ENCODE measurements around the gene LIPC.

Gene LIPC

GRCh38 chr15:58431221-58432149 lies at the start of gene LIPC:
Gene LIPC (plus strand): TSS chr15:58431991. CDS start chr15:58432033, 42 bp downstream.
- Mint-ChIP-seq H3K27me3 (no peaks in the 10 kb centered on the region), H3K9me3 (no peaks in the 10 kb centered on the region), H3K27ac (no peak within 1 kb of the TSS), H3K4me3 (no peak within 1 kb of the TSS), H3K4me1 (ENCODE audit: low read depth) (no peaks in the 10 kb centered on the region), H3K36me3 (ENCODE audit: low read depth) (no peaks in the 10 kb centered on the region)
- DNase-seq = no peak

DNA sequence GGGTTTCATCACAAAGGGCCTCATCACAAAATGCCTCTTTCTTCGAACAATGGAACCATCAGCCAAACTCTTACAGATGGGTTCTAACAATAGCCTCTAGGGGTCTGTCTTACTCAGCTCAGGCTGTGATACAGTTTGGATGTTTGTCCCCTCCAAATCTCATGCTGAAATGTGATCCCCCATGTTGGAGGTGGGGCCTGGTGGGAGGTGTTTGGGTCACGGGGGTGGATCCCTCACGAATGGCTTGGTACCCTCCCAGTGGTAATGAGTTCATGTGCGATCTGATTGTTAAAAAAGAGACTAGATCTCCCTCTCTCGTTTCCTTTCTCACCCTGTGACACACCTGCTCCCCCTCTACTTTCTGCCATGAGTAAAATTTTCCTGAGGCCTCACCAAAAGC lies 47.9 kb upstream of the LIPC start:
- Mint-ChIP-seq H3K36me3 (ENCODE audit: low read depth) (no peaks in the 10 kb centered on the region), H3K27me3 (no peaks in the 10 kb centered on the region), H3K27ac (peak overlapping the region; percentile 66), H3K4me1 (ENCODE audit: low read depth) (peaks cover 22% of the 10 kb centered on the region), H3K4me3 (no peak overlapping the region), H3K9me3 (no peaks in the 10 kb centered on the region)
- peak; percentile 73 for DNase-seq

GRCh38 chr15:58384667-58385066 lies 47.1 kb upstream of the LIPC start:
- Mint-ChIP-seq H3K9me3 (no peaks in the 10 kb centered on the region), H3K27ac (peak overlapping the region; percentile 66), H3K4me1 (ENCODE audit: low read depth) (peaks cover 22% of the 10 kb centered on the region), H3K36me3 (ENCODE audit: low read depth) (no peaks in the 10 kb centered on the region), H3K4me3 (no peak overlapping the region), H3K27me3 (no peaks in the 10 kb centered on the region)
- DNase-seq = no peak

- Mint-ChIP-seq H3K4me1 (ENCODE audit: low read depth) (peaks cover 22% of the 10 kb centered on the region), H3K9me3 (no peaks in the 10 kb centered on the region), H3K27me3 (no peaks in the 10 kb centered on the region), H3K27ac (no peak overlapping the region), H3K36me3 (ENCODE audit: low read depth) (no peaks in the 10 kb centered on the region), H3K4me3 (no peak overlapping the region)
- DNase-seq = no peak
Observed at GRCh38 chr15:58386081-58386480, 45.7 kb upstream of the LIPC start.

- no peaks in the 10 kb centered on the region for H3K9me3 Mint-ChIP-seq
- no peaks in the 10 kb centered on the region for H3K36me3 Mint-ChIP-seq (ENCODE audit: low read depth)
- no peak overlapping the region for H3K27ac Mint-ChIP-seq
- no peaks in the 10 kb centered on the region for H3K27me3 Mint-ChIP-seq
- no peak overlapping the region for H3K4me3 Mint-ChIP-seq
- DNase-seq = no peak
- H3K4me1 Mint-ChIP-seq (ENCODE audit: low read depth) = peaks cover 22% of the 10 kb centered on the region
Observed at GRCh38 chr15:58386641-58387040, 45.1 kb upstream of the LIPC start.

GRCh38 chr15:58387130-58387529 lies 44.7 kb upstream of the LIPC start:
- Mint-ChIP-seq H3K36me3 (ENCODE audit: low read depth) (no peaks in the 10 kb centered on the region), H3K27me3 (no peaks in the 10 kb centered on the region), H3K9me3 (no peaks in the 10 kb centered on the region), H3K4me3 (no peak overlapping the region), H3K27ac (no peak overlapping the region), H3K4me1 (ENCODE audit: low read depth) (peaks cover 22% of the 10 kb centered on the region)
- DNase-seq = no peak

GRCh38 chr15:58388211-58388610 lies 43.6 kb upstream of the LIPC start:
- peaks cover 22% of the 10 kb centered on the region for H3K4me1 Mint-ChIP-seq (ENCODE audit: low read depth)

GRCh38 chr15:58390118-58390517 lies 41.7 kb upstream of the LIPC start:
- no peaks in the 10 kb centered on the region for H3K27me3 Mint-ChIP-seq
- H3K27ac Mint-ChIP-seq = no peak overlapping the region
- no peaks in the 10 kb centered on the region for H3K36me3 Mint-ChIP-seq (ENCODE audit: low read depth)

More at GRCh38 chr15:58388211-58388610, 43.6 kb upstream of the LIPC start:
- Mint-ChIP-seq H3K27ac (no peak overlapping the region), H3K36me3 (ENCODE audit: low read depth) (no peaks in the 10 kb centered on the region), H3K9me3 (no peaks in the 10 kb centered on the region), H3K4me3 (no peak overlapping the region), H3K27me3 (no peaks in the 10 kb centered on the region)
- no peak for DNase-seq

GRCh38 chr15:58390655-58391054 lies 41.1 kb upstream of the LIPC start:
- H3K9me3 Mint-ChIP-seq = no peaks in the 10 kb centered on the region
- H3K4me3 Mint-ChIP-seq = no peak overlapping the region
- H3K27ac Mint-ChIP-seq = no peak overlapping the region
- no peak for DNase-seq
- H3K4me1 Mint-ChIP-seq (ENCODE audit: low read depth) = no peaks in the 10 kb centered on the region
- H3K36me3 Mint-ChIP-seq (ENCODE audit: low read depth) = no peaks in the 10 kb centered on the region
- H3K27me3 Mint-ChIP-seq = no peaks in the 10 kb centered on the region

More at GRCh38 chr15:58390118-58390517, 41.7 kb upstream of the LIPC start:
- Mint-ChIP-seq H3K4me3 (no peak overlapping the region), H3K9me3 (no peaks in the 10 kb centered on the region), H3K4me1 (ENCODE audit: low read depth) (peaks cover 3% of the 10 kb centered on the region)
- no peak for DNase-seq

DNA sequence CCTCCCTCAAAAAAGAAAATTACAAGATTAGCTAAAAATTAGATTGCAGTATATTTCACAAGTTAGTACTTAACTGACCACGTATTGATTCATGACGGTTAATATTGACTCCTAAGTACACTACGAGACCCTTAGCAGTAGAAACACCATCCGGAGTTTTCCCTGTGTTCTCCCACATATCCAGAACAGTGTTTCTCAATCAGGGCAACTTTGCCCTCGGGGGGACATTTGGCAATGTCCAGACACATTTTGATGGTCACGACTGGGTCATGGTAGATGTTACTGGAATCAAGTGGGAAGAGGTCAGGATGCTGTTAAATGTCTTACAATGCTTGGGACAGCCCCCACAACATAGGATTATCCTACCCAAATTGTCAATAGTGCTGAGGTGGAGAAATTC lies 40.7 kb upstream of the LIPC start:
- Mint-ChIP-seq H3K4me1 (ENCODE audit: low read depth) (no peaks in the 10 kb centered on the region), H3K4me3 (no peak overlapping the region), H3K27me3 (no peaks in the 10 kb centered on the region), H3K27ac (no peak overlapping the region), H3K9me3 (no peaks in the 10 kb centered on the region), H3K36me3 (ENCODE audit: low read depth) (no peaks in the 10 kb centered on the region)
- DNase-seq = no peak

- Mint-ChIP-seq H3K27ac (no peak overlapping the region), H3K9me3 (no peaks in the 10 kb centered on the region), H3K36me3 (ENCODE audit: low read depth) (no peaks in the 10 kb centered on the region), H3K4me1 (ENCODE audit: low read depth) (no peaks in the 10 kb centered on the region), H3K27me3 (no peaks in the 10 kb centered on the region), H3K4me3 (no peak overlapping the region)
- no peak for DNase-seq
Observed at GRCh38 chr15:58392141-58392540, 39.6 kb upstream of the LIPC start.

- Mint-ChIP-seq H3K4me3 (no peak overlapping the region), H3K27me3 (no peaks in the 10 kb centered on the region), H3K27ac (no peak overlapping the region), H3K36me3 (ENCODE audit: low read depth) (no peaks in the 10 kb centered on the region), H3K4me1 (ENCODE audit: low read depth) (no peaks in the 10 kb centered on the region), H3K9me3 (no peaks in the 10 kb centered on the region)
- no peak for DNase-seq
Observed at GRCh38 chr15:58392611-58393161, 39.1 kb upstream of the LIPC start.

DNA sequence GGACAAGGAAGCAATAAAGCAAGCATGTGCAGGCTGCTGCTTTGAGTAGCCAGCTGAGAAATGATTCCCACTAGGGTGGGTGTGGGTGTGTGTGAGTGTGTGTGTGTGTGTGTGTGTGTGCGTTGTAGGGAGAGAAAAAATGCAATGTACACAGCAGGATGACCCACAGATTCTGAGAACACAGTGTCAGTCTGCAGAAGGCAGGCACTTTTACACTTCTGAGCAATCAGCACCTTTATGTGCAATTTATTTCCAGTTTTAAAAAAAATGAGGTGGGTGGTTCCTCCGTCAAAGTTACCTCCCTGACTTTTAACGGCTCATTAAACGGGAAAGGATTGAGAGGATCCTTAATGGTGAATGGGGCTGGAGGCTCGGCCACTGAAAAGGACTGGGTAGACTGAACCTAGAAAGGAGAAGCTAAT lies 38.5 kb upstream of the LIPC start:
- Mint-ChIP-seq H3K4me3 (no peak overlapping the region), H3K9me3 (no peaks in the 10 kb centered on the region), H3K27ac (no peak overlapping the region), H3K36me3 (ENCODE audit: low read depth) (no peaks in the 10 kb centered on the region), H3K4me1 (ENCODE audit: low read depth) (no peaks in the 10 kb centered on the region), H3K27me3 (no peaks in the 10 kb centered on the region)
- no peak for DNase-seq

DNA sequence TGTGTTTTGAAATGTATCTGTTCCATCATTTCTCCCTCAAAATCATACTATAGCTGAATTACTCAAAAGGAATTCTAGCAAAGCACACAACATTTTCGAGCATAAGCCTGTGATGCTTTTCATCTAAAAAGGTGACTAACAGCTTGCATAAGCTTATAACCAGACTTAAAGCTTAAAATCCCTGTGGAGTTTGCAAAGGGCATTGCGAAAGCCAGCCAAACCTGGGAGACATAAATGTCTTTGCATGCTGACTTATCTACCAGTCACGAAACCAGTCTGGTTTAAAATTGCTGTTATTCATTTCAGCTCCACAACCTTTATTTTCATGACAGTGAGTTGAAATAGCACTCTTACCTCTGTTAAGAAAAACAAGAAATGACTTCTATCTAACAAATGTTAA lies 35.6 kb upstream of the LIPC start:
- Mint-ChIP-seq H3K27ac (no peak overlapping the region), H3K27me3 (no peaks in the 10 kb centered on the region), H3K4me1 (ENCODE audit: low read depth) (no peaks in the 10 kb centered on the region), H3K9me3 (no peaks in the 10 kb centered on the region), H3K4me3 (no peak overlapping the region), H3K36me3 (ENCODE audit: low read depth) (no peaks in the 10 kb centered on the region)
- no peak for DNase-seq

- DNase-seq = no peak
- Mint-ChIP-seq H3K36me3 (ENCODE audit: low read depth) (no peaks in the 10 kb centered on the region), H3K4me3 (no peak overlapping the region), H3K9me3 (no peaks in the 10 kb centered on the region), H3K27ac (no peak overlapping the region), H3K4me1 (ENCODE audit: low read depth) (no peaks in the 10 kb centered on the region), H3K27me3 (no peaks in the 10 kb centered on the region)
Observed at GRCh38 chr15:58398071-58398470, 33.7 kb upstream of the LIPC start.
